Stimulated activated naive CD8-positive, alpha-beta T cell treated with anti-CD3 and anti-CD28 coated beads, Interleukin-15, amount 100 ng/mL, for 72 hours (primary cell): ENCODE data around the gene FGF11.
"Not testable (repeated sequence)": the region's sequence is repeated elsewhere in the genome, so short reads cannot be mapped to it uniquely, and the experiment has no call there.

Source experiments
- ATAC-seq: fragments of 150-1000 bp; cut with Tn5 transposase; 2 replicates; pipeline ENCODE4 v1.10.0; 2021; ENCODE audit warnings: mild to moderate bottlenecking, moderate library complexity
- DNase-seq, 2 donors: peaks; one replicate each; pipeline ENCODE4 v3.0.0; 2021 to 2022
- H3K27ac Mint-ChIP-seq, 2 donors: one replicate each; pipeline ENCODE4 v1.8.0; 2022; ENCODE audit warnings: mild to moderate bottlenecking in 2 of 2, mixed read lengths in 2 of 2, moderate library complexity in 2 of 2
- H3K27me3 Mint-ChIP-seq: one replicate; pipeline ENCODE4 v1.8.0; 2022; ENCODE audit warnings: mixed read lengths
- H3K4me1 Mint-ChIP-seq: one replicate; pipeline ENCODE4 v1.8.0; 2022; ENCODE audit warnings: mild to moderate bottlenecking, mixed read lengths
- H3K4me3 Mint-ChIP-seq, 2 donors: one replicate each; pipeline ENCODE4 v1.8.0; 2022; ENCODE audit warnings: mild to moderate bottlenecking in 2 of 2, mixed read lengths in 2 of 2, moderate library complexity in 1 of 2
- H3K9me3 Mint-ChIP-seq, 2 donors: one replicate each; pipeline ENCODE4 v1.8.0; 2022; ENCODE audit warnings: mixed read lengths in 2 of 2

The FGF11 gene

GRCh38 chr17:7460850-7461660, 21.7 kb downstream of the FGF11 start:
- Mint-ChIP-seq H3K9me3 (no peaks in the 10 kb centered on the region), H3K4me1 (peaks cover 23% of the 10 kb centered on the region), H3K27me3 (no peaks in the 10 kb centered on the region), H3K27ac (peak overlapping the region in 1 of 2 donors; percentile 37), H3K4me3 (no peak overlapping the region)
- no peak for DNase-seq
- ATAC-seq, result no peak

- H3K9me3 Mint-ChIP-seq, result no peaks in the 10 kb centered on the region
- H3K27ac Mint-ChIP-seq, result peak overlapping the region in 1 of 2 donors; percentile 58
- H3K27me3 Mint-ChIP-seq, result no peaks in the 10 kb centered on the region
- ATAC-seq, result peak; percentile 21
- DNase-seq, result no peak
- no peak overlapping the region for H3K4me3 Mint-ChIP-seq
- H3K4me1 Mint-ChIP-seq, result peaks cover 30% of the 10 kb centered on the region
These were observed 23.4 kb downstream of the FGF11 start for GRCh38 chr17:7462474-7463371.

GRCh38 chr17:7463372-7463846, 24.1 kb downstream of the FGF11 start:
- DNase-seq, result no peak
- no peaks in the 10 kb centered on the region for H3K27me3 Mint-ChIP-seq
- ATAC-seq, result peak; percentile 8
- H3K27ac Mint-ChIP-seq, result no peak overlapping the region
- H3K4me3 Mint-ChIP-seq, result no peak overlapping the region
- H3K9me3 Mint-ChIP-seq, result no peaks in the 10 kb centered on the region
- H3K4me1 Mint-ChIP-seq, result peaks cover 37% of the 10 kb centered on the region

- Mint-ChIP-seq H3K27me3 (no peaks in the 10 kb centered on the region), H3K27ac (no peak overlapping the region), H3K9me3 (no peaks in the 10 kb centered on the region), H3K4me1 (peaks cover 43% of the 10 kb centered on the region), H3K4me3 (no peak overlapping the region)
- ATAC-seq, result no peak
- DNase-seq, result no peak
These were observed 24.8 kb downstream of the FGF11 start for GRCh38 chr17:7464081-7464480.

GRCh38 chr17:7465597-7466275, 26.4 kb downstream of the FGF11 start:
- DNase-seq (no peak), ATAC-seq (peak; percentile 39)
- Mint-ChIP-seq H3K4me1 (peaks cover 30% of the 10 kb centered on the region), H3K27me3 (no peaks in the 10 kb centered on the region), H3K9me3 (no peaks in the 10 kb centered on the region), H3K27ac (peak overlapping the region in 1 of 2 donors; percentile 78), H3K4me3 (no peak overlapping the region)

- H3K9me3 Mint-ChIP-seq, result no peaks in the 10 kb centered on the region
- H3K27ac Mint-ChIP-seq, result peak overlapping the region in 1 of 2 donors; percentile 78
- no peaks in the 10 kb centered on the region for H3K27me3 Mint-ChIP-seq
- DNase-seq (no peak), ATAC-seq (no peak)
- H3K4me3 Mint-ChIP-seq, result no peak overlapping the region
- peaks cover 30% of the 10 kb centered on the region for H3K4me1 Mint-ChIP-seq
These were observed 27.0 kb downstream of the FGF11 start for GRCh38 chr17:7466318-7466638.

- DNase-seq (no peak), ATAC-seq (no peak)
- Mint-ChIP-seq H3K27ac (peak overlapping the region in 1 of 2 donors; percentile 78), H3K4me1 (peaks cover 35% of the 10 kb centered on the region), H3K27me3 (no peaks in the 10 kb centered on the region), H3K4me3 (no peak overlapping the region), H3K9me3 (no peaks in the 10 kb centered on the region)
These were observed 27.5 kb downstream of the FGF11 start for GRCh38 chr17:7466639-7467341.

GRCh38 chr17:7467498-7467897, 28.2 kb downstream of the FGF11 start:
- no peak for DNase-seq
- Mint-ChIP-seq H3K4me1 (peaks cover 42% of the 10 kb centered on the region), H3K4me3 (no peak overlapping the region), H3K27me3 (no peaks in the 10 kb centered on the region), H3K9me3 (no peaks in the 10 kb centered on the region), H3K27ac (peak overlapping the region in 1 of 2 donors; percentile 85)
- ATAC-seq, result no peak

GRCh38 chr17:7468290-7468689, 29.0 kb downstream of the FGF11 start:
- ATAC-seq (no peak), DNase-seq (no peak)
- H3K27ac Mint-ChIP-seq, result no peak overlapping the region
- H3K9me3 Mint-ChIP-seq, result no peaks in the 10 kb centered on the region
- H3K4me3 Mint-ChIP-seq, result no peak overlapping the region
- H3K27me3 Mint-ChIP-seq, result no peaks in the 10 kb centered on the region
- H3K4me1 Mint-ChIP-seq, result peaks cover 50% of the 10 kb centered on the region

GRCh38 chr17:7468804-7469389, 29.6 kb downstream of the FGF11 start:
- Mint-ChIP-seq H3K4me1 (peaks cover 52% of the 10 kb centered on the region), H3K4me3 (no peak overlapping the region), H3K27me3 (no peaks in the 10 kb centered on the region), H3K9me3 (no peaks in the 10 kb centered on the region), H3K27ac (no peak overlapping the region)
- ATAC-seq (no peak), DNase-seq (no peak)

- H3K27me3 Mint-ChIP-seq, ATAC-seq, H3K27ac Mint-ChIP-seq, DNase-seq, H3K9me3 Mint-ChIP-seq, H3K4me3 Mint-ChIP-seq: not testable (repeated sequence)
- peaks cover 52% of the 10 kb centered on the region for H3K4me1 Mint-ChIP-seq
These were observed 30.5 kb downstream of the FGF11 start for GRCh38 chr17:7469843-7470242.

- not testable (repeated sequence) for ATAC-seq
These were observed 31.2 kb downstream of the FGF11 start for GRCh38 chr17:7470457-7470973.

GRCh38 chr17:7471729-7472128, 32.4 kb downstream of the FGF11 start:
- Mint-ChIP-seq H3K4me1 (peaks cover 62% of the 10 kb centered on the region), H3K9me3 (no peaks in the 10 kb centered on the region), H3K27ac (peak overlapping the region in 1 of 2 donors; percentile 58), H3K4me3 (no peak overlapping the region), H3K27me3 (no peaks in the 10 kb centered on the region)
- no peak for DNase-seq
- no peak for ATAC-seq

More at GRCh38 chr17:7470457-7470973, 31.2 kb downstream of the FGF11 start:
- not testable (repeated sequence) for H3K27ac Mint-ChIP-seq, DNase-seq, H3K4me3 Mint-ChIP-seq, H3K9me3 Mint-ChIP-seq, H3K27me3 Mint-ChIP-seq
- H3K4me1 Mint-ChIP-seq, result peaks cover 58% of the 10 kb centered on the region

GRCh38 chr17:7474767-7475166, 35.5 kb downstream of the FGF11 start:
- not testable (repeated sequence) for DNase-seq, H3K4me3 Mint-ChIP-seq, H3K27me3 Mint-ChIP-seq, H3K9me3 Mint-ChIP-seq, ATAC-seq
- H3K27ac Mint-ChIP-seq, result peak overlapping the region in 1 of 2 donors; percentile 71
- H3K4me1 Mint-ChIP-seq, result peaks cover 60% of the 10 kb centered on the region
